Endothelial cell of umbilical vein (primary cell): ENCODE results near the gene FARP1. TPM values are rescaled to one million over a fixed set of nuclear protein-coding genes. Genes with fewer than 3 reads are reported as not detected.

Source experiments
- BruUV-seq: library from RNA; stranded (reverse); fragments of 400-500 nt; replicated peaks from 2 replicates; lab custom pipeline; 2021; lab: Mats Ljungman, UMichigan
- CTCF ChIA-PET: fragments of 300-600, 350-600 bp; sonication (Branson Sonifier 250); formaldehyde crosslinking; loops from one replicate; lab custom pipeline; 2021; ENCODE audit warnings: antibody characterized with exemption, inconsistent platforms; lab: Charles Lee
- POLR2A ChIA-PET: fragments of 300-600, 350-600 bp; sonication (Branson Sonifier 250); formaldehyde crosslinking; loops from one replicate; lab custom pipeline; 2021; ENCODE audit warnings: antibody characterized with exemption, inconsistent platforms; lab: Charles Lee
- DNase-seq: peaks from one replicate; pipeline ENCODE4 v3.0.0-alpha.2; 2011; ENCODE audit warnings: low read depth, low spot score
- FAIRE-seq: peaks from 2 replicates; lab custom pipeline; 2011; peaks lifted over from hg19 to GRCh38; lab: Jason Lieb, UNC
- H2AFZ ChIP-seq: 2 replicates; pipeline ENCODE4 v1.6.0; 2012; ENCODE audit warnings: low read depth, low read length, control low read depth, inconsistent platforms
- H3K27ac ChIP-seq: 2 replicates; pipeline ENCODE4 v1.5.1; 2011; ENCODE audit warnings: low read depth, mild to moderate bottlenecking, control low read depth, low read length, moderate library complexity; ENCODE audit not compliant: insufficient read depth
- H3K27me3 ChIP-seq, 2 experiments: 2 replicates each; pipeline versions ENCODE4 v1.6.0 to v1.6.1; 2011; ENCODE audit warnings: low read length in 2 of 2, mixed read lengths in 1 of 2; ENCODE audit not compliant: control insufficient read depth in 2 of 2, insufficient read depth in 2 of 2
- H3K36me3 ChIP-seq, 2 experiments: 2 replicates in 1 of 2; 3 replicates in 1 of 2; pipeline ENCODE4 v1.5.1; 2011; ENCODE audit warnings: low read length in 2 of 2, mild to moderate bottlenecking in 1 of 2, moderate library complexity in 1 of 2; ENCODE audit not compliant: control insufficient read depth in 2 of 2, insufficient read depth in 2 of 2; ENCODE audit errors: extremely low read depth in 1 of 2
- H3K4me1 ChIP-seq: 3 replicates; pipeline ENCODE4 v1.5.1; 2011; ENCODE audit warnings: mild to moderate bottlenecking, low read length; ENCODE audit not compliant: control insufficient read depth, insufficient read depth; ENCODE audit errors: extremely low read depth
- H3K4me2 ChIP-seq: 2 replicates; pipeline ENCODE4 v1.6.1; 2011; ENCODE audit warnings: low read length, control low read depth, mixed read lengths; ENCODE audit not compliant: insufficient read depth
- H3K4me3 ChIP-seq, 3 experiments: fragments of 200-600 bp in 1 of 3; sonication (generic), shearing (Covaris generic) in 1 of 3; replicated peaks in 1 of 3; 2 replicates each; pipeline ENCODE4 v1.5.1; 2011 to 2016; ENCODE audit warnings: control low read depth in 3 of 3, low read length in 3 of 3, mild to moderate bottlenecking in 2 of 3, inconsistent platforms in 1 of 3, low read depth in 1 of 3, moderate library complexity in 1 of 3; ENCODE audit not compliant: insufficient read depth in 1 of 3
- H3K79me2 ChIP-seq: 2 replicates; pipeline ENCODE4 v1.6.0; 2012; ENCODE audit warnings: low read length, inconsistent platforms; ENCODE audit not compliant: control insufficient read depth, insufficient read depth
- H3K9ac ChIP-seq: replicated peaks from 2 replicates; pipeline ENCODE3; 2011; ENCODE audit warnings: low read length, control low read depth; ENCODE audit not compliant: insufficient read depth; ENCODE audit errors: extremely low read depth
- H3K9me1 ChIP-seq: replicated peaks from 3 replicates; pipeline ENCODE4 v1.6.0; 2011; ENCODE audit warnings: mild to moderate bottlenecking, low read length; ENCODE audit not compliant: control insufficient read depth, insufficient read depth; ENCODE audit errors: extremely low read depth
- H3K9me3 ChIP-seq: replicated peaks from 2 replicates; pipeline ENCODE4 v1.5.1; 2012; ENCODE audit warnings: low read length, inconsistent platforms; ENCODE audit not compliant: control insufficient read depth, insufficient read depth
- H4K20me1 ChIP-seq: replicated peaks from 2 replicates; pipeline ENCODE3; 2011; ENCODE audit warnings: mild to moderate bottlenecking, low read length; ENCODE audit not compliant: control insufficient read depth, insufficient read depth; ENCODE audit errors: extremely low read depth
- CTCF ChIP-seq, 2 donors: IDR thresholded peaks; 1 replicate in 1 of 2; 2 replicates in 1 of 2; pipeline ENCODE4 v1.5.1; 2011; ENCODE audit warnings: low read length in 2 of 2, mild to moderate bottlenecking in 2 of 2, moderate library complexity in 2 of 2, control low read depth in 1 of 2, inconsistent platforms in 1 of 2, low read depth in 1 of 2; ENCODE audit not compliant: insufficient read depth in 1 of 2; ENCODE audit errors: extremely low read depth in 1 of 2
- EZH2 ChIP-seq: IDR thresholded peaks from 2 replicates; pipeline ENCODE4 v1.6.1; 2012; ENCODE audit warnings: borderline replicate concordance, low read depth, mild to moderate bottlenecking, moderate library complexity, low read length, inconsistent platforms; ENCODE audit not compliant: severe bottlenecking
- FOS ChIP-seq: IDR thresholded peaks from 2 replicates; pipeline ENCODE4 v1.6.1; 2011; ENCODE audit warnings: mild to moderate bottlenecking, low read length, moderate library complexity, borderline replicate concordance; ENCODE audit not compliant: insufficient read depth
- GATA2 ChIP-seq: IDR thresholded peaks from 2 replicates; pipeline ENCODE4 v1.7.0; 2011; ENCODE audit warnings: low read depth, mild to moderate bottlenecking, moderate library complexity, mixed read lengths, low read length; ENCODE audit not compliant: insufficient read length, insufficient read depth
- JUN ChIP-seq: IDR thresholded peaks from 2 replicates; pipeline ENCODE4 v1.6.1; 2011; ENCODE audit warnings: borderline replicate concordance, low read depth; ENCODE audit not compliant: insufficient read length, insufficient read depth
- MYC ChIP-seq: IDR thresholded peaks from one replicate; pipeline ENCODE4 v1.6.1; 2011; ENCODE audit warnings: mild to moderate bottlenecking, low read depth, low read length
- POLR2A ChIP-seq: IDR thresholded peaks from 2 replicates; pipeline ENCODE4 v1.6.1; 2012; ENCODE audit warnings: low read depth, mild to moderate bottlenecking, control low read depth, low read length
- POLR2AphosphoS5 ChIP-seq: IDR thresholded peaks from 2 replicates; pipeline ENCODE4 v1.6.1; 2012; ENCODE audit warnings: low read depth, mild to moderate bottlenecking, control low read depth, low read length, moderate library complexity; ENCODE audit not compliant: insufficient read depth
- dilution Hi-C: fragments of 300-500 bp; cut with MboI; formaldehyde crosslinking; loops from one replicate; pipeline ENCODE4 v1.15.0; 2019; ENCODE audit warnings: low sequenced_read_pairs; ENCODE audit not compliant: extremely low pct_ligation_motif_present
- intact Hi-C: fragments of 100-400 bp; cut with micrococcal nuclease; formaldehyde crosslinking; loops from one replicate; pipeline ENCODE4 v1.10.0; 2022
- polyA plus RNA-seq, 4 experiments: library from polyadenylated mRNA; depleted of rRNA in 3 of 4; stranded (reverse) in 3 of 4; unstranded in 1 of 4; fragments of >200 nt; gene quantifications; 2 replicates each; pipeline versions ENCODE4 v1.2.1 to v1.2.3, GENCODE V29; 2011 to 2012; ENCODE audit warnings: missing spikeins in 1 of 4
- total RNA-seq: library from RNA; stranded (reverse); gene quantifications from 2 replicates; pipeline ENCODE4 v1.2.3, GENCODE V29; 2021
- TF ChIP-seq, protein P1 (sequence below): IDR thresholded peaks from 2 replicates; pipeline ENCODE4 v1.6.1; 2011; ENCODE audit not compliant: insufficient read depth, insufficient read length

Gene FARP1
- total and polyA plus RNA-seq, 2 donors (not counting 3 experiments of a cell fraction or from before 2014, with no cell fraction given) = 19.0 to 77.7 TPM

DNA sequence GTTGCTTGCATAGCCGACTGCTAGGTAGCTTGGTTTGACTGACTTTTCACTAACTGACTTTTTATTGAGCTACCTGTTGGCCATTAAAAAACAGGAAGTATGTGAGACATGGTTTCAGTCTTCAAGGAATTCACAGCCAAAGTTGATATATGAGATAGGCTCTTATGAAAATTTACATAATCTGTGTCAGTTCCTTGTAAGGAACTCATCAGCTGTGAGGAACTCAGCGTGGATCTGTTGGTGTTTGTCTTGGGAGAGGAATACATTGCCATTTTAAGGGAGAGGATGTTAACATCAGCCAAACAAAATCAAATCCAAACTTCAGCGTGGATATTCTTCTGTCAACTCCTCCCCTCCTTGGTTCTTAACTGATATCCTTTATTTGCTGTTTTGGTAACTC is 32.1 kb downstream of the FARP1 start:
- Histone ChIP-seq H3K27ac (no peak overlapping the region), H3K9me1 (no peaks in the 10 kb centered on the region), H4K20me1 (no peaks in the 10 kb centered on the region), H3K9ac (no peak overlapping the region), H3K79me2 (peaks cover 10% of the 10 kb centered on the region), H3K36me3 (peaks cover 0 to 2% of the 10 kb centered on the region in 2 experiments), H2AFZ (no peak overlapping the region), H3K27me3 (no peaks in the 10 kb centered on the region), H3K4me2 (no peak overlapping the region), H3K9me3 (no peaks in the 10 kb centered on the region), H3K4me1 (peaks cover 32% of the 10 kb centered on the region), H3K4me3 (no peak overlapping the region)
- BruUV-seq = no TSS peak
- TF ChIP-seq POLR2A = no peak
- dilution Hi-C loops = no loop called here
- intact Hi-C loops = no loop called here
- FAIRE-seq (no peak), DNase-seq (no peak)
- ChIA-PET CTCF (interaction anchor here (1.0 kb wide), 1 partner anchor 20 kb away, joined by 3 read pairs; no protein-coding TSS in a partner anchor), POLR2A (no interaction called here)

DNA sequence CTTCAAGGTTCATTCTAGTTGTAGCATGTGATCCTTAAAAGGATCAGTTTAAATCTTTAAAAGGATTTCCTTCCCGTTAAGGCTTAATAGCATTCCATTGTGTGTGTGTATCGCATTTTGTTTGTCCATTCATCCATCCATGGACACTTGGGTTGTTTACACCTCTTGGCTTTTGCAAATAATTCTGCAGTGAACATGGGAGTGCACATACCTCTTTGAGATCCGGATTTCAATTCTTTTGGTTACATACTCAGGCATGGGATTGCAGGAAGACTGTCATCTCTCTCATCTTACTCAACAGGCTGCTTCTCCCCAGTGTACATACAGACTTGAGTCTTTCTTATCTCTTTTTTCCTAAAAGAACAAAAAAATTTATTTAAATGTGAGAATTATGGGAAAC is 32.9 kb downstream of the FARP1 start:
- Histone ChIP-seq H3K4me1 (peaks cover 32% of the 10 kb centered on the region), H2AFZ (no peak overlapping the region), H3K4me2 (no peak overlapping the region), H3K27ac (no peak overlapping the region), H3K36me3 (peaks cover 0 to 2% of the 10 kb centered on the region in 2 experiments), H3K79me2 (peaks cover 10% of the 10 kb centered on the region), H3K9me1 (no peaks in the 10 kb centered on the region), H4K20me1 (no peaks in the 10 kb centered on the region), H3K9me3 (no peaks in the 10 kb centered on the region), H3K9ac (no peak overlapping the region), H3K4me3 (no peak overlapping the region), H3K27me3 (no peaks in the 10 kb centered on the region)
- ChIA-PET CTCF (no interaction called here), POLR2A (no interaction called here)
- no TSS peak for BruUV-seq
- DNase-seq (no peak), FAIRE-seq (no peak)
- dilution Hi-C loops (no loop called here), intact Hi-C loops (no loop called here)
- TF ChIP-seq FOS (no peak), EZH2 (no peak), POLR2AphosphoS5 (no peak), GATA2 (no peak), POLR2A (no peak), MYC (no peak), JUN (no peak), CTCF (IDR thresholded peaks at IDR 0.05; ENCODE audit: extremely low read depth in 1 of 2, insufficient read depth in 1 of 2, low read depth in 1 of 2, low read length in 2 of 2) (no peak)
- TF ChIP-seq, protein P1, sequence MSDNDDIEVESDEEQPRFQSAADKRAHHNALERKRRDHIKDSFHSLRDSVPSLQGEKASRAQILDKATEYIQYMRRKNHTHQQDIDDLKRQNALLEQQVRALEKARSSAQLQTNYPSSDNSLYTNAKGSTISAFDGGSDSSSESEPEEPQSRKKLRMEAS = no peak
